NCI-H774 (cell line): ENCODE results near the gene XYLT1.
"Not testable (repeated sequence)": the region's sequence is repeated elsewhere in the genome, so short reads cannot be mapped to it uniquely, and the experiment has no call there.

Experiments used
- DNase-seq: peaks from one replicate; lab custom pipeline; 2025; lab: John Stamatoyannopoulos, UW

Gene XYLT1, protein sequence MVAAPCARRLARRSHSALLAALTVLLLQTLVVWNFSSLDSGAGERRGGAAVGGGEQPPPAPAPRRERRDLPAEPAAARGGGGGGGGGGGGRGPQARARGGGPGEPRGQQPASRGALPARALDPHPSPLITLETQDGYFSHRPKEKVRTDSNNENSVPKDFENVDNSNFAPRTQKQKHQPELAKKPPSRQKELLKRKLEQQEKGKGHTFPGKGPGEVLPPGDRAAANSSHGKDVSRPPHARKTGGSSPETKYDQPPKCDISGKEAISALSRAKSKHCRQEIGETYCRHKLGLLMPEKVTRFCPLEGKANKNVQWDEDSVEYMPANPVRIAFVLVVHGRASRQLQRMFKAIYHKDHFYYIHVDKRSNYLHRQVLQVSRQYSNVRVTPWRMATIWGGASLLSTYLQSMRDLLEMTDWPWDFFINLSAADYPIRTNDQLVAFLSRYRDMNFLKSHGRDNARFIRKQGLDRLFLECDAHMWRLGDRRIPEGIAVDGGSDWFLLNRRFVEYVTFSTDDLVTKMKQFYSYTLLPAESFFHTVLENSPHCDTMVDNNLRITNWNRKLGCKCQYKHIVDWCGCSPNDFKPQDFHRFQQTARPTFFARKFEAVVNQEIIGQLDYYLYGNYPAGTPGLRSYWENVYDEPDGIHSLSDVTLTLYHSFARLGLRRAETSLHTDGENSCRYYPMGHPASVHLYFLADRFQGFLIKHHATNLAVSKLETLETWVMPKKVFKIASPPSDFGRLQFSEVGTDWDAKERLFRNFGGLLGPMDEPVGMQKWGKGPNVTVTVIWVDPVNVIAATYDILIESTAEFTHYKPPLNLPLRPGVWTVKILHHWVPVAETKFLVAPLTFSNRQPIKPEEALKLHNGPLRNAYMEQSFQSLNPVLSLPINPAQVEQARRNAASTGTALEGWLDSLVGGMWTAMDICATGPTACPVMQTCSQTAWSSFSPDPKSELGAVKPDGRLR

DNA sequence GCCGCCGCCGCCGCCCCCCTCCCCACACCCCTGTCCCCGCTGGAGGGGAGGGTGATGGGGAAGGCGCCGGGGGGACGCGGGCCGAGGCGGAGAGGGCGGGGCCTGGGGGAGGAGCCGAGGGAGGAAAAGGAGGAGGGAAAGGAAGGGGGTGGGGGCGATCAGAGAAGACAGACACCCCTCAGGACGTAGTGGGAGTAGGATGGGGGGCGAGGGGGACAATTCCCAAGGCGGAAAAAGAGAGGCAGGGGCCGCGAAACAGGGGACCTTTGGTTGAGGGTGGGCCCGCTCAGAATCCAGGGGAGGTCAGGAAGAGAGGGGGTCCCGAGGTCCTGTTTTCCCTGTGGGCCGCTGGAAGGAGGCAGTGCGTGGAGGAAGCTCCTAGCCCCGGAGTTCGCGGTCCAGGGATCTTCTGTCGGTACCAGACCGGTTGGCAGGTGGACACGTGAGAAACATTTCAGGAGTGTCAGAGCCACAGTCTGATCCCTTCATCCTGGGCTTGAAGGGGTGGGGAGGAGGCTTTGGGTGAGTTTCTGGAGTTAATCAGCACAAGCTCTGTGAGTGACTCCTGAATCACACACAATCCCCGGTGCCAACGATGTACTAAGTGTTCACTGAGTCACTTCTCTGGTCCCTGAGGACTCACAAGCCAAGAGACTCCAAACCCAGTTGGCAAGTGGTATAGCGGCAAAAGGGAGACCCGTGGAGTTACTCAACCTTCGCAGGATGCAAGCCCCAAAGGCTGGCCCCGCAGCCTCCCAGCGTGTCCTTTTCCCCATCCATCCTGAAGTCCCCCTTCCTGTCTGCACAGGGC, at the start of gene XYLT1:
XYLT1 (minus strand) TSS at position 53 of the 811 bp plus-strand sequence. CDS start 164 bp downstream, outside the sequence.
- DNase-seq = no peak

GRCh38 chr16:17520111-17520510, 49.4 kb upstream of the XYLT1 start:
- DNase-seq = no peak

GRCh38 chr16:17519101-17519955, 48.6 kb upstream of the XYLT1 start:
- no peak for DNase-seq

GRCh38 chr16:17518441-17518840, 47.7 kb upstream of the XYLT1 start:
- DNase-seq = no peak

GRCh38 chr16:17515421-17516210, 44.9 kb upstream of the XYLT1 start:
- no peak for DNase-seq

DNA sequence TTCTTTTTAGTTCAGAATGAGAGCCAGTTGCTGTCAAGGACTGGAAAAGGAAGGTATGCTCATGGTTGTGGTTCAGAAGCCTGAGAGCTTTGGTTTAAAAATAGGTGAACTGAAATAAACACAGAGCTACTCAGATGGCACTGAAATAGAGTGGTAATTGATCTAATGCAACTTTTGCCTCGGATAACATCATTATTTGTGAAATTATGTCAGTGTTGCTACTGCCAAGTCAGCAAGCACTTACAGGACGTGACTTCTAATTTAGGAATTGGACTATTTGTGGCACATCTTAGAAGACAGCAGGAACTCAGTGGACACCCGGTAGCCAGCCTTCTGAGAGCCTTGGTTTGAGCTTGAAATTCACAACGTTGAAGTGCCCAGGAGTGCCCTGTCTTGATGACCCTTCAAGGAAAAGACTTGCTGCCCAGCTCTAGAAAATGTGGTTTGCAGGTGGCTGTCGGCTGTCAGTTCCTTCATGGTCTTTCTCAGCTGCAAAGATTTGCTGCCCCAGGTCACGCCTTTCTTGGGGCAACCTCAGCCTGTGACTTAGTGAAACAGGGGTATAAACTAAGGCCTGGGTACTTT, 42.0 kb upstream of the XYLT1 start:
- DNase-seq = no peak

- DNase-seq = no peak
These were observed 40.6 kb upstream of the XYLT1 start for GRCh38 chr16:17511340-17511739.

- no peak for DNase-seq
These were observed 39.8 kb upstream of the XYLT1 start for GRCh38 chr16:17510567-17510966.

GRCh38 chr16:17509194-17509593, 38.4 kb upstream of the XYLT1 start:
- DNase-seq = no peak

- no peak for DNase-seq
These were observed 37.5 kb upstream of the XYLT1 start for GRCh38 chr16:17508303-17508702.

DNA sequence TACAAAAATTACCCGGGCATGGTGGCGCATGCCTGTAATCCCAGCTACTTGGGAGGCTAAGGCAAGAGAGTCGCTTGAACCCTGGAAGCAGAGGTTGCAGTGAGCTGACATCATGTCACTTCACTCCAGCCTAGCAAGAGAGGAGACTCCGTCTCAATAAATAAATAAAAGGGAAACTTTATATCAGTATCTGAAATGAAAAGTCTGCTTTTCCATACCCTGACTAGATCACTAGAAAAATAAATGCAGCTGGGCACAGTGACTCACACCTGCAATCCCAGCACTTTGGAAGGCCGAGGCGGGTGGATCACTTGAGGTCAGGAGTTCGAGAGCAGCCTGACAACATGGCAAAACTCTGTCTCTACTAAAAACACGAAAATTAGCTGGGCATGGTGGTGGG, 36.8 kb upstream of the XYLT1 start:
- not testable (repeated sequence) for DNase-seq

DNA sequence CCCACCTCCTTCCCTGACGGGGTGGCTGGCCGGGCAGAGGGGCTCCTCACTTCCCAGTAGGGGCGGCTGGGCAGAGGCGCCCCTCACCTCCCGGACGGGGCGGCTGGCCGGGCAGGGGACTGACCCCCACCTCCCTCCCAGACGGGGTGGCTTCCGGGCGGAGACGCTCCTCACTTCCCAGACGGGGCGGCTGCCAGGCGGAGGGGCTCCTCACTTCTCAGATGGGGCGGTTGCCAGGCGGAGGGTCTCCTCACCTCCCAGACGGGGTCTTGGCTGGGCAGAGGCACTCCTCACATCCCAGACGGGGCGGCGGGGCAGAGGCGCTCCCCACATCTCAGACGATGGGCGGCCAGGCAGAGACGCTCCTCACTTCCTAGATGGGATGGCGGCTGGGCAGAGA, 35.1 kb upstream of the XYLT1 start:
- DNase-seq = not testable (repeated sequence)

GRCh38 chr16:17504050-17504449, 33.3 kb upstream of the XYLT1 start:
- DNase-seq = no peak

GRCh38 chr16:17503331-17503730, 32.6 kb upstream of the XYLT1 start:
- DNase-seq = no peak

DNA sequence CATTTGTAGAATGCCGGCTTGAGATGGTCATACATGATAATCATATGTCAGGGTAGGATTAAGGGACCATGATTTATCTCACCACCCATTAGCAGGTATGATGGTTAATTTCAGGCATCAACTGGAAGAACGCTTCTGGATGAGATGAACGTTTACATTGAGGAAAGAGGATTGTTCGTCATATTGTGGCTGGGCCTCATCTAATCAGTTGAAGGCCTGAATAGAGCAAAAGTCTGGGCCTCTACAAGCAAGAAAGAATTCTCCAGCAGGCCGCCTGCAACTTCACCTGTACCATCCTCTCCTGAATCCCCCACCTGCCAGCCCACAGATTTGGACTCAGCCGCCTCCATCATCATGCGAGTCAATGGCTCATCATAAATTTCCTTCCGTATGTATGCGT, 30.6 kb upstream of the XYLT1 start:
- no peak for DNase-seq

GRCh38 chr16:17499223-17499902, 28.6 kb upstream of the XYLT1 start:
- no peak for DNase-seq

DNA sequence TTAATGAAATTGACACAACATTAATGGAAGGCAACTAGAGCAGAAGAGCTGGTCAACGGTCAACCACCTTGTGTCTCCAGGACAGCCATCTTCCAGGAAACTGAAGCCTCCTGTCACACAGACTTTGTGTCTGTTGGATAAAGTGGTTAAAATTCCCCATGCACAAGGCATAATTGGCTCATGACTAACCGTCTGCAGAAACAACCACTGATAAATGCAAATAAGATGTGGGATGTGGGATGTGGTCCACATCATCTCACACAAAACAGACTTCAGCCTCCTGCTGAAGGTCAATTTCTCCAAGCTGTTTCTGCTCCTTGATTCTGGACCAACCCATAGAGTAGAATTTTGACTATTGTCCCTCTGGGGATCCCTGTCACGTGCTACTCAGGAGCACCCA, 26.9 kb upstream of the XYLT1 start:
- DNase-seq = no peak

GRCh38 chr16:17496891-17497290, 26.1 kb upstream of the XYLT1 start:
- DNase-seq = no peak

- DNase-seq = no peak
These were observed 22.3 kb upstream of the XYLT1 start for GRCh38 chr16:17493012-17493411.
